Erythroblast (primary cell): ENCODE measurements around the gene BLM.

Source experiments
- GATA1 ChIP-seq: IDR thresholded peaks from 2 replicates; pipeline ENCODE4 v1.6.1; 2011; ENCODE audit warnings: low read depth, mild to moderate bottlenecking, control low read depth, low read length, moderate library complexity
- POLR2A ChIP-seq: IDR thresholded peaks from 2 replicates; pipeline ENCODE4 v1.6.1; 2011; ENCODE audit warnings: mild to moderate bottlenecking, low read length

- TF ChIP-seq POLR2A (no peak), GATA1 (no peak)
Measured at GRCh38 chr15:90701880-90702630, 15.1 kb upstream of the BLM start.
